Stimulated activated CD8-positive, alpha-beta memory T cell treated with anti-CD3 and anti-CD28 coated beads, Interleukin-15, amount 100 ng/mL, for 24 hours (primary cell): ENCODE results near the gene TRABD2B.

Source experiments
- DNase-seq: peaks from one replicate; pipeline ENCODE4 v3.0.0-alpha.2; 2020; ENCODE audit warnings: low read depth

Gene TRABD2B

DNA sequence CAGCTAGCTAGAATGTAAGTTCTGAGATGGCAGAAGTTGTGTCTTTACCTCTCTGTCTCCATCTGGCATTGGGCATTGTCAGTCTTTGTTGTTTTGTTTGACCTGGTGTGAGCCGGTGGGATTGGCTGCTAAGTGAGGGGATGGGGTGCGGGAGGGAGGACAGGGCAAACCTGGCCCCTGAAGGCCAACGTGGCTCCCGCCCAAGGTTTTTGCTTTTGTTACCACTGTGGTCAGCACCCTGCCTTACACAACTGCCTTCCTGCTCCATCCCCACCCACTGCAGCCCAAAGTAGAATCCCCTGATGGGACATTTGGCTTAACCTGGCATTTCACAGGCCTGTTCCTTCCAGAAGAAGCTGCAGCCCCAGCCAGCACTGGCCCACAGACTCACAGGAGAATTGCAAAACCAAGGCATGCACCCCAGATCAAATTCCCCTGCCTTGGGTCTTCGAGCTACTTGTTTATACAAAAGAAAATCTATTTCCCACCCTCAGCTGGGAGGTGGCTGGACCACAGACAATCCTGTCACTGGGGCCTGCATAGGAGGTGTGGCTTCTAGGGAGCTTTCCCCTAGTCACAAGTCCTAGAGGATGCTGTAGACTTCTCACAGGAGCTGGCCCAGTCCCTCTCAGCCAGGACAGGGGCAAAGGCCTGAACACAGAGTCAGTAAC is 147.5 kb downstream of the TRABD2B start:
- no peak for DNase-seq

DNA sequence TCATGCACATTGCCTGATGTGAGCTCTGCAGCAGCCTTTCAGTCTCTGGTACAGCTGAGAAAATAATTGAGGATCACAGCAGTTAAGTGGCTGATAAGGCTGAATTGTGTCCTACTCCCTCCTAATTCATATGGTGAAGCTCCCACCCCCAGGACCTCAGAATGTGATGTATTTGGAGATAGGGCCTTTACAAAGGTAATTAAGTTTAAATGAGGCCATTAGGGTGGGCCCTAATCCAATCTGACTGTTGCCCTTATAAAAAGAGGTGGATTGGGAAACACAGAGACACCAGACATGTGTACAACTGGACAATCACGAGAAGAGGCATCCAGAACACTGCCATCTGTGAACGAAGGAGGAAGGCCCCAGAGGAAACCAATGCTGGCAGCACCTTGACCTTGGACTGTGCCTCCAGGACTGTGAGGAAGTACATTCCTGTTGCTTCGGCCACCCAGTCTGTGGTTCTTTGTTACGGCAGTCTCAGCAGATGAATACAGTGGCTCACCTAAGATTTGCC is 148.1 kb downstream of the TRABD2B start:
- no peak for DNase-seq

DNA sequence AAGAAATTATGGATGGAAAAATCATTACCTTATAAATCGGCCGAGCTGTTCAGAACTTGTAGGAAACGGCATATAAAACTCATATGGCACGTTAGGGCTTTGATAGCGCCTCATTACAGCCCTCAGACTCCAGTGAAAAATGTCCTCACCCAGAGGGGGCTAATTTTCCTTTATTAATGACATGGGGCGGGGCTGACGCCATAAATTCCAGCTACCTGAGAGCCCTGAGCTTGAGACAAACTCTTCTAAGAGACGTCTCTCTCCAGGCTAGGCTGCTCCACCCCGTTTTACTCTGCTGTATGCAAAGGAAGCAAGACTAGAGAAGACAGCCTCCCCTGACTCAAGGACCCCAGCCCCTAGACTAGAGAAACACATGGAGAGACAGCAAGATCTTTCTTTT is 149.4 kb downstream of the TRABD2B start:
- no peak for DNase-seq

DNA sequence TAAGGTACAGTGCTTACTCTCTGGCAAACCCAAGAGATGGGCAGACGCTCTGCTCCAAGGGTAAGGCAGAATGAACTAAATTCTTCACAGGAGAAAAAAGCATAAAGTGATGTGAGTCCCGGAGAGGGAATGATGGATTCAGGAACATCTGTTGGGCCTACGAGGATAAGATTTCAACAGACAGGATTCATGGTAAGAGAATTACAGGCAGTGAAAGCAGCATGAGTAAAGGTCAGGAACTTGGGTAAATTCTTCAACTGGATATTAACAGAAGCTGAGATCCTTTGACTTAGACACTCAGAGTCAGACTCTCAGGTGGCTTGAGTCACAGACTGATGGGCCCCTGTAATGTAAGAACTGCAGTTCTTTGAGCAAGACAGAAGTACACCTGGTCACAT is 152.6 kb downstream of the TRABD2B start:
- no peak for DNase-seq

DNA sequence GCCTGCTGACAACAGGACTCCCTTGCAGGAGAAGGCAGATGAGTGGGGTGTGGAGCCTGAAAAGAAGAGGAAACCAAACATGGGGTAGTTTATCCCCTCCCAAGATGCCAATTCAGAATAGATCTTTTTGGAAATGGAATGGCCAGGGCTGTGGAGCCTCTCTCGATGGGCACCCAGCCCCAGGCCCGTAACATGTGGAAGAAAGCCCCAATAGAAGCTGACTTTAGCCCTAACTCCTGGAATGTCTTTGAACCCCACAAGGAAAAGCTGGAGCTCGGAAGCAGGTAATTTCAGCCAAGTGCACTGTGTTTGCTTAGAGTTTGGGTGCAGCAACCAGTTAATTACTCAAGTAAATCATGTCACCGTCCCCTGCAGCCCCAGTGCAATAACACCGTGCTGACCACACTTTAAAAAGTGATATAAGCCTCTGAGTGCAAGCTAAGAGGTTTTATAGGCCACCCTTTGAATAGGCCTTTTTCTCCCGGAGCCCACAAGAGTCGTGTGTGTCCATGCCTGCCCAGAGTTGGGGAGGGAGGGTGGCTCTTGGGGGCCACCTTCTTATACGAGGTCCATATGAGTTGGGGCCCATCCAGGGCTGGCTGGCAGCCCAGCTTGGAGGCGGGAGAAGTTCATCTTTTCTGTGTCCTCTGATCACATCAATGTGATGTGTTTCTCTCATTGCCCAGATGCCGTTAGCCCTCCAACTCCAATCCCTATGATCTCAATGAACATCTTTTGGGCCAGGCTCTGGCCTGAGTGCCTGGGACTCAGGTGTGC is 153.2 kb downstream of the TRABD2B start:
- no peak for DNase-seq

DNA sequence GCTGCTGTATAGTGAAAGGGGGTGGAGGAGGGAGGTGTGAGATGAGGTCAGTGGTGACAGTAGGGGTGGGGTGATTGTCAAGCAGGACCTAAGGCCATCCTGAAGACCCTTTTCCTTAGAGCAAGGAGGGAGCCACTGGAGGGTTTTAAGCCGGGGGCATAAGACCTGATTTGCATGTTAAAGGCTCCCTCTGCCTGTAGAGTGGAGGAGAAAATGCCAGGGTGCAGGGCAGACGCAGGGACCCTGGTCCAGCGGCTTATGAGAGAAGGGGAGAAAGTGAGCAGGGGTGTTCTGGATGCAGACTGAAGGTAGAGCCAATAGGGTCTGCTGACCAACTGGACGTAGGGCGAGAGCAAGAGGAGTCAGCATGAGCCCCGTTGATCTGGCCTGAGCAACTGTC is 154.1 kb downstream of the TRABD2B start:
- no peak for DNase-seq

DNA sequence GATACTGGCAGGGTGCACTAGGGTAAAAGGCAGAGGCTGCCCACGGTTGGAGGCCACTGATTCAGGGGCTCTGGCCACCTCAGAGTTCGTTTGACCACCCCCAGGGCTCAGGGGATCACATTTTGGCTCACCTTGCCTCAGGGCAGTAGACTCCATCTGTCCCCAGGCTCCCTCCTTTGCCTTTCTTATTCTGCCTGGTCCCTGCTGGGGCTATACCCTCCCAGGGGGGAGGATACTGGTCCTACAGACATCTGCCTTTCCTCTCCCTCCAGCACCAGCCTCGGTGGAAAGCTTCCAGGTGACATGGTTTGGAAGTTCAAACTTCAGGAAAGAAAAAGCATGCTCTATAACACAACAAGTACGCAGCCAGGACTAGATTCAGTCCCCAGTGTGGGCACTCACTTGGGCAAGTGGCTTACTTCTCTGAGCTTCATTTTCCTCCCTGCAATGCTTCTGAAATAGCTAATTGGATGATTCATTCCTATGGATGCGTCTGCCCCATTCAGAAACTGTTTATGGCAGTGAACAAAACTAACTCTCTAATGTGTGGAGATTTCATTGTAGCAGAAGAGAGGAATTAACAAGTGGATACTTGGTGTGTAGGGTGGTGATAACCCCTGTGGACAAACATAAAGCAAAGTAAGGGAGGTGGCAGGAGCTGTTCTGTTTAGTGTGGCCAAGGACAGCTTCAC is 154.8 kb downstream of the TRABD2B start:
- no peak for DNase-seq

DNA sequence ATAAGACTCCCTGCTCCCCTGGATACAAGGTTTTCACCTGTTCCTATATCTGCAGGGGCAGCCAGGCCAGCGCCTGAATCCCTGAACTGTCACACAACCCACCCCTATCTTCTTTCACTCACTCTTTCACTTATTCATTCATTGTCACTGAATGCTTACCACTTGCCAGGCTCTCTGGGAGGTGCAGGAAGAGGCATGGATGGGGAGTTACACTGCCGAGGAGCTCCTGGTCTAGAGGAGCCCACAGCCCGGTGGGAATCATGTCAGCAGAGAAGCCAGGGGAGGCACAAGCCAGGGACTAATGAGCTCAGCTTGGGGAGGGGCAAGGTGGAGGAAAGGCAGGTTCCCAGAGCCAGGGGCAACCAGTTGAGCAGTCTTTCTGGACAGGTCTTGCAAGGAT is 155.8 kb downstream of the TRABD2B start:
- DNase-seq: no peak

DNA sequence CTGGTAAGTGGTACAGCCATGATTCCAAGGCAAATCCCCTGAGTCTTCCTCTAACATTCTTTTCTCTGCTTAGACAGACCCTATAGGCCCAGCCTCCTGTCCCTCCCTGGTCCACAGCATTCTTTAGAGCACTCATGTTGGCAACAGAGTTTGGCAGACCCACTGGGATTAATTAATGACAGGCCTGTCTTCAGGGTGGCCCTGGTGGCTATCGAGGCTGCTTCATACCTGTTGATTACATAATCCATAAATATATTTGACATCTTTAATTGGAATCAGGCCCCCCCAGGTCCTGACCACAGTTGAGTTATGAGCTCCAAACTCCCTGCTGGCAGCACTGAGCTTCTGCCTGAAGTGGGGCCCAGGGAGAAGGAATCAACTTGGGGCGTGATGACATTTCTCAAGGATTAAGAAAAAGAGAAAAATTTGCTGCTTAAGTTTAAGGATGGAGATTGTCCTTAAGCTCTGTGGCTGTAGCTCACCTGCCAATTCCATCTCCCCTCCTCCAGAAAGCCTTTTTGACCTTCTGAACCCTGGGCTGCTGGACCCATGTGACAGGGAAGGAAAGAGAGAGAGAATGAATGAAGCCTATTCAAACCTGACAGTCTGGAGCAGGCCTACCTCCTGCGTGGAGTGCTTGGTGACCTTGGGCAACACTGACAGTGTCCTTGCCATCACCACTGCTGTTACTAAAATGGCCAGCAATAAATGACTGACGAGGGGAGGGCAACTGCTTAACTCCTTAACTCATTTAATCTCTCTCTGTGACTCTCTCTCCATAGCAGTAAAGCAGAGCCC is 156.6 kb downstream of the TRABD2B start:
- no peak for DNase-seq

DNA sequence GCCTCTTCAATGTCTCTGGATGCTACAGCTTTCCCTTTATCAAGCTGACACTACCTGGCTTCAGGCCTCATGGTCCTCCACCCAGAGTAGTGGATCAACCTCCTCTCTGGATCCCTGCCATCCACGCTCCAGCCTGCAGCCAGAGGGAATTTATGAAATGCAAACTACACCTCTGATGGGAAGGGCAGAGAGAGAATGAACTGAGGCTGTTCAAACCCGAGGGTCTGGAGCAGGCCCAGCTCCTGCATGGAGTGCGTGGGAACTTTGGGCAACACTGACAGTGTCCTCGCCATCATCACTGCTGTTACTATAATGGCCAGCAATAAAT is 157.8 kb downstream of the TRABD2B start:
- no peak for DNase-seq

DNA sequence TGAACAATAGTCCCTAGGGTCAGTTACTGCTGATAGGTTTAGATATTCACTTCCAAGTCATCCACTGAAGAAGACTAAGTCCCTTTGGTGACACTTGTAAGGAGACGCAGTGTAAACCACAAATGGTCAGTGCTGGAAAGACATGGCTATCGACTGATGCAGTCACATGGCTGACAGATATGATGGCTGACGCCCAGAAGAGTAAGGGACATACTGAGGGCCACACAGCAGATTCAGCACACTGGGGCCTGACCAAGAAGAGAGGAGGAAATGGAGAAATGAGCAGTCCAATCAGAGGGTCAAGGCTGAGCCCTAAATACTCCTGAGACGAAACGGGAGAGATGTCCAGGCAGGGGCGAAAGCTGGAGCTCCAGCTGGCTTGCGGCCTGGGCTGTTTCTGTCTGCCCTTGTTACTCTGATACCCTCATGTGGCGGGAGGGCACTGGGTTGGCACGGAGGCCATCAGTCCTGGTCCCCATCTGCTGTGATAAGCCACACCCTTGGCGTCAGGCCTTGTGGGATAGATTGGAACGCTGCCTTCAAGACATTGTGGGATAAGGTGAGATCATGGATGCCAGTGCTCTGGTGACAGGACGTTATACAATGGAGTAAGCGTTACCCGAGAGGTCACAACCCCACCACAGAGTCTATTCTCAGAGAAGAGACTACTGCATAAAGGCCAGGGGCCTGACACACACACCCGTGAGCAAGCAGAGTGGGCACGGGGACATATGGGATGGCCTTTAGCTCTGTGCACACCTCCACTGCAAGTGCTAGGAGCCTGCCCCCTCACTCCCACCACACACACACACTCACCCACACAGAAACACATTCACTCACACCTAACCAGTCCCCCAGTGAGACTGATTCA is 158.4 kb downstream of the TRABD2B start:
- DNase-seq: no peak

DNA sequence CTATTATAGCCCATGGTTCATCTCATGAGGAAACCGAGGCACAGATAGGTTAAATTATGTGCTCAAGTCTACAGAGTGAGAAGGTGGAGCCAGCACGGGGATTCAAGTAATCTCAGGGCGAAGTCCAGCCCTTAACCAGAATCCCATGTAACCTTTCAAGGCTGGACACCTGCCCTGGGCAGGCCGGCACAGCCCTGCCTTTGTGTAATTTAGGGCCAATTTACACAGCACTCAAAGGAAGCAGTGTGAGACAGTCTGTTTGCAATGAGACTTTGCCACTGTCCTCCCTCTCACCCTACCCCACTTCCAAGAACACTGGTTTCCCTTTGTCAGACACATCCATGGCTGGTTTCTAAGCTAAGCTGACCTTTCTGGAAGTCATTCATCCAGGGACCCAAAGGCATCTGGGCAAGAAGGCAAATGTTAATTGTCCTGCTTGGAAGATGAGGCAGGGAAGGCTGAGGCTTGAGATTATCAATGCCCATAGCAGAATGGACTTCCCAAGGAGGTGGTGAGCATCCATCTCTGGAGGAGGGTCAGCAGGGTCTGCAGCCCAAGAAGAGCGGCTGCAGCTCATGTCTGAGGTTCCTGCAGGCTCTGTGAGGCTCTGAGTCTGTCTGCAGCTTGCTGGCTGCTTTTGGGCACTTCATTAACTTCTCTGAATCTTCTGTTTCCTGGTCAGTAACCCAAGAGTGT is 159.2 kb downstream of the TRABD2B start:
- DNase-seq: no peak

DNA sequence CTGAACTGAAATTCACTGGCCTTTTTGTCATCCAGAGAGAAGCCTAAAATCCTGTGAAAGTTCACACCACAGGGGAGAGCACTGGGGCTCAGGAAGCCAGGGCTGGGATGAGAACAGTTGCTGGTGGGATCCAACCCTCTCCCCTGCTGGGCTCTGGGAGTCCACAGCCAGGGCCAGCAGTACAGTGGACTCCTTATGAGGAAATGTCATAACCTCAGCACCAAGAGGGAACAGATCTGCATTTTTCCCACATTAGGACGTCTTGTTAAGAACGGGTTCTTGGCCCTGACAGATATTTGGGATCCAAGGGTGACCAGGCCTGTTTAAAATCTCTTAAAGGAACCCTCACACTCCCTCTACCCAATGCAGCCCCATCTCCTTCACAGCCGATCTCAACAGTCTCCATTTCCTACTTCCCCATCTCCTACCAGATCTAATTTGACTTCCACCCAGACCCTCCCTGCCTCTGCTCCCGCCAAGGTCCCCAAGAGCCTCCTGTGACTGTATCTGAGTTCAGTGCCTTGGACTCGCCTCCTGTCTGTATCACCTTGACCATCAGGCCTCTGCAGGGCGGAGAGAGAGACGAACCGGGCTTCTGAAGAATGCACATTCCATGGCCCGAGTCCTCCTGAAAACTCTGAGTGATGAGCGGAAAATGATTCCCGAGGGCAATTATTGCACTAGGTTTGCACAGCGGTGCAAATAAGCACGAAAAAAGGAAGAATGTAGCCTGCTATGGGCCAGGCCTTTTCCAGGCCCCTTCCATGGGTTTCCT is 159.9 kb downstream of the TRABD2B start:
- DNase-seq: no peak

DNA sequence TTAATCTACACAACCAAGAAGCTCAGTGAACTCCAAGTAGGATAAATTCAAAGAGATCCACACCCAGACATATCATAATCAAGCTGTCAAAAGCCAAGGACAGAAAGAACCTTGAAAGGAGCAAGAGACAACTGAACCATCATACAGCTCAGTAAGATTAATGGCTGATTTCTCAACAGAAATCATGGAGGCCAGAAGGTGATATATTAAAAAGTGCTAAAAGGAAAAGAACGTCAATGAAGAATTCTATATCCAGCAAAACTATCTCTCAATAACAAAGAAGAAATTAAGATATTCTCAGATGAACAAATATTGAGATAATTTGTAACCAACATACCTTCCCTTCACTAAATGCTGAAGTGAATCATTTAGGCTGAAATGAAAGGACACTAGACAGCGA is 161.8 kb downstream of the TRABD2B start:
- DNase-seq: no peak

DNA sequence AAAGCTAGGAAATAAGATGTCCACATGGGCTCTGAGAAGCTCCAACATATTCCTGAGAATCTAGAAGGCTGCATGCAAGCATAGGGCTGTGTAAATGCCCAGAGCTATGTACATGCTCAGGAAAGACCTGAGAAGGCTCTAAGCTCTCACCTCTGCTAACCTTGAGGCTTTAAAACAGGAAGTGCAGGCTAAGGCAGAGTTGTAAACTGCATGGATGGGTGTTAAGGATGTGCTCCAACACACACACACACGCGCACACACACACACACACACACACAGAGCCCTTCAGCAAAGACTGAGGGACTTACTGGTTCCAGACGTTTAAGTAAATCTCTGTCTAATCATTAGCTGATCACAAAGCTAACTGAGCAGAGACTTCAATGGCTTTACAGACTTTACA is 162.9 kb downstream of the TRABD2B start:
- no peak for DNase-seq

DNA sequence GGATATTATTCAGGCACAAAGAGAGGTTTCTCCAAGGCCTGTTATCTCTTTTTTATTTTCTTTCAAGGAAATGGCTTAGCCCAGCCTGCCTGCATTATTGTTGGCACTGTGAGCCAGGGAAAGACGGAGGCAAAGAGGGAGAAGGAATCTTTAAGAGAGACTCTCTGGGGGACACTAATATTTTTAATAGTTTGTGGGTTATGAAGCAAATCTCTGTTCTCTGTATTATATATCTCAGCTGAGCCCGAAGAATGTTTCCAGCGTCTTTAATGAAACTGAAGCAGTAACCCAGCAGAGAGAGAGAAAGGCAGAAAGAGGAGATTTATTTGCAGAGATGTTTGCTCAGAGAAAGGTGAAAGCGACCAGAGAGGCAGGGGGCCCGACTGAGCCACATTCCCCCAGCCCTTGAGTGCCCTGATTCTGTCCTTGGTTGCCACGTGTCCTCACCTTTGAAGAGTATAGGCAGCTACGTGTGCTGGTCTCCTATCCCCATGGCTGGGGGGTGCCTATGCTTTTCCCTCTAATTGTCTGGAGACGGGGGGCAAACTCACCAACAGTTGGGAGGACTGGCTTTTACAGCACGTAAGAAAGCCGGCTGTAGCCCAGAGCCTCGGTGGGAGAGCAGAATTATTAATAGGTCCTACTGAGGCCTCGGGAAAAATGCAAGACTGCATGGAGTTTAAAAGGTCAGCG is 166.4 kb downstream of the TRABD2B start:
- DNase-seq: no peak

DNA sequence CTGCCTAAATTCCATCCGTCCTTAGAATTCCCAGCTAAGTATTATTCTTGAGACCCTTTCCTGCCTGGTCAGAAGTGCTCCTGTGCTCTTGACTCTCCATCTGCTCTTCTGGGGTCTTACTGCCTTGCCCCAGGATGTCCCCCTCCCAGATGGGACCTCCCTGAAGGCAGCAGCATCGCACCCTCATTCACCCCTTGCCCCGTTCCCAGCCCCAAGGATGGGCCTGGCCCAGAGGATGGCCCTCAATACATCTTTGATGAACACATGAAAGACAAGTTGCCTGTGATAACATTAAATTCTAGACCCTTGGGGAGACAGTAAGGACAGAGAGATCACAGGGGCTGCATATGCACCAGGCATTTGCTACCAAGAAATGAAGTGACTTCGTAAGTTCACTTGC is 167.2 kb downstream of the TRABD2B start:
- no peak for DNase-seq

DNA sequence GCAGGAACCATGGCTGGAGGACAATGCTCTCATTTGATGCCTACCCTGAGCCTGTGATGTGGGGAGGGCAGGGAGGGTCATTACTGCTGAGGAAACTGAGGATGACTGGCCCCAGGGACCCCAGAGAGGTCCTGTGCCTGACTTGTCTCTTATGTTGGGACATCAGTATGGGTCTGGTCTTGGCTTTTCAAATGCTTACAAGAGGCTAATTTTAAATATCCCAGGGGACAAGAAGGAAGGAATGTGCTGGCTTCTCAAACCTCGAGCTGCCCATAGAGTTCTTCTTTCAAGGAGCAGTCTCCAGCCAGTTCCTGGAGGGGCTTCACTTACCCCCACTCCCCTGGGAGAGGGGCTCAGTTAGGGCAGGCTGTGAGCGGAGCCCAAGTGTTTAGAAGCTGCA is 168.2 kb downstream of the TRABD2B start:
- DNase-seq: no peak

DNA sequence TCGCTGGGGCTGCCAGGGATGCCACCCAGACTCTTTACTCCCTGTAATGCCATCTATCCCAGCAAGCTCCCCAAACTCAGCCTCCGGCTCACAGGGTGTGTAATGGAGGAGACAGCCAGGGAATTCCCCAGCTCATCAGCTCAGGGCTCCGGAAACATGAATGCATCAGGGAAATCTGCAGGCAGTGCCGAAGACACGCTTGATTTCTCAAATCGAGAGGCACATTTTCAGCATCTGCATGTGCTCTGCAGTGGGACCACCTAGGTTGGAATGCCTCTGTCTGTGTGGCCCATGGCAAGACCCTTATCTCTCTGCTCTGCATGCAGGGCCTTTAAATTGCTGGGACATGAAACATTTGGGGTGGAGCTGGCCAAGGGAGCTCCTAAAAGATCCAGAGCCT is 170.1 kb downstream of the TRABD2B start:
- no peak for DNase-seq
